Measurements from ENCODE around the gene SEC24D. TPM values are rescaled to one million over a fixed set of nuclear protein-coding genes. Genes with fewer than 3 reads are reported as not detected.

Gene SEC24D
- total and polyA plus RNA-seq, 9 of the 15 experiments (the other 6 are each of a cell fraction or from before 2014, with no cell fraction given): 7.1 to 22.5 (median 11.3) TPM

DNA sequence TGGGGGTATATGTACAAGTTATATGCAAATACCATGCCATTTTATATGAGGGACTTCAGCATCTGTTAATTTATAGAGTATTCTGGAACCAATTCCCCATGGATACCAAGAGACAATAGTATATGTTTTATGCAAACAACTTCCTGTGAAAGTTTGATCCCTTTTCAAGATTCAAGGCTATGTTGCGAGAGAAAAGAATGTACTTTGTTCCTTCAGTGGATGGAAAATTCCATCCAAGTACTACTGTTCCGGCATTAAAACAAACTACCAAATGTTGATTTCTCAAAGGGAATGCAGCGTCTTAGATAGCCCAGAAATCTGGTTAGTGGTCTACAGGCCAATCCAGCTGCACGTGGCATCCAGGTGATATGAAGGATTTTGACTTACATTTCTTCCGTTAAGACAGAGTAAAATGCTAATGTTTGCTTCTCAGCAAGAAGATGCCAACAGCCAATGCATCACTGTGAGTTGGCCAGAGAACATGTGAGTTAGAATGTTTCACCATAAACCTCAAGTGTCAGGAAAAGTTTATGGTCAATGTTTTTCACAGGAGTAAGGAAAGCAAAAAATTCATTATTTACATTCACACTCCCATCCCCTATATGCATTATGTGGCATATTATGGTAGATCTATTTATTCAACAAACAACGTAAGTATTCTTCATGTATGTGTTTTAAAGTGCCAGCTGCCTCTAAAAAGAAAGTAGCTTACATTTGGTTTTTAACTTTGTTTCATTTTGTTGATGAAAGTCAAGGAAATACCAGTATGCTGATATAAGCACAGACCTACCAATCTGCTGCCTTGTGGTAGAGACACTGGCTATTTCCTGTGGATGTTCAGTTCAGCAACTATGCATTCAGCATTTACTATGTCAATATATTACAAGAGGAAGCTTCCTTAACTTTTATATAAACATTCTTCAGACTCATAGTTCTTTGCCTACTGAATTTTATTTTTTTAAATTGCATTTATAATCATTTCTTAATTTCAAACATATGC, 106.3 kb downstream of the SEC24D start:
- FAIRE-seq (no peak), DNase-seq (ENCODE audit: extremely low read depth in 1 of 4, low spot score in 3 of 4) (no peak), ATAC-seq (no peak)
- no TSS peak for BruUV-seq (replicated peaks)
- Histone ChIP-seq H3K36me3 (ENCODE audit: control insufficient read depth, insufficient read depth, low read length) (peaks cover 44% of the 10 kb centered on the region; the same call in 2 of the 3 replicates), H4K20me1 (replicated peaks; ENCODE audit: control insufficient read depth, insufficient read depth, low read length) (no peaks in the 10 kb centered on the region), H3K4me3 (no peak overlapping the region), H3K9me1 (ENCODE audit: control insufficient read depth, insufficient read depth, low read length) (no peaks in the 10 kb centered on the region), H3K27me3 (ENCODE audit: control insufficient read depth in 2 of 2, insufficient read depth in 2 of 2, low read length in 2 of 2) (no peaks in the 10 kb centered on the region), H3K27ac (ENCODE audit: extremely low read depth, low read depth, low read length) (no peak overlapping the region), H3K4me2 (ENCODE audit: insufficient read depth, low read length) (no peak overlapping the region), H2AFZ (ENCODE audit: low read depth, low read length) (no peak overlapping the region), H3K4me1 (replicated peaks in 1 of 2; ENCODE audit: control insufficient read depth in 2 of 2, insufficient read depth in 2 of 2, low read length in 2 of 2) (no peaks in the 10 kb centered on the region), H3K9me3 (replicated peaks; ENCODE audit: control insufficient read depth, insufficient read depth, low read depth, low read length) (no peaks in the 10 kb centered on the region), H3K79me2 (ENCODE audit: control insufficient read depth, insufficient read depth, low read length) (no peaks in the 10 kb centered on the region), H3K9ac (ENCODE audit: insufficient read depth in 1 of 2, low read depth in 2 of 2, low read length in 2 of 2) (no peak overlapping the region)
- in situ Hi-C loops (cut with MboI): no loop called here
- 79% methylated on average over 6 of the region's 6 CpGs for WGBS (ENCODE audit: insufficient coverage, low coverage, missing lambda C conversion rate)
- CTCF ChIA-PET (ENCODE audit: low intra/inter-chr PET ratio): no interaction called here
- intact Hi-C loops (cut with micrococcal nuclease): no loop called here
- POLR2A ChIA-PET: no interaction called here
- no peak for TF ChIP-seq RNF2 (IDR thresholded peaks at IDR 0.05)
- no peak for TF ChIP-seq MEF2A (IDR thresholded peaks at IDR 0.05; ENCODE audit: control insufficient read depth, low read depth, low read length)
- TF ChIP-seq ZNF445 (CRISPR knock-in tag; IDR thresholded peaks at IDR 0.05; ENCODE audit: low read depth): no peak
- TF ChIP-seq, protein P1, sequence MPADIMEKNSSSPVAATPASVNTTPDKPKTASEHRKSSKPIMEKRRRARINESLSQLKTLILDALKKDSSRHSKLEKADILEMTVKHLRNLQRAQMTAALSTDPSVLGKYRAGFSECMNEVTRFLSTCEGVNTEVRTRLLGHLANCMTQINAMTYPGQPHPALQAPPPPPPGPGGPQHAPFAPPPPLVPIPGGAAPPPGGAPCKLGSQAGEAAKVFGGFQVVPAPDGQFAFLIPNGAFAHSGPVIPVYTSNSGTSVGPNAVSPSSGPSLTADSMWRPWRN (IDR thresholded peaks at IDR 0.05; ENCODE audit: low read depth): no peak
- no peak for TF ChIP-seq PTBP1 (IDR thresholded peaks at IDR 0.05; ENCODE audit: low read depth, low read length)
- no peak for TF ChIP-seq POLR2AphosphoS2 (IDR thresholded peaks at IDR 0.05; ENCODE audit: low read length)
- TF ChIP-seq, protein P2, sequence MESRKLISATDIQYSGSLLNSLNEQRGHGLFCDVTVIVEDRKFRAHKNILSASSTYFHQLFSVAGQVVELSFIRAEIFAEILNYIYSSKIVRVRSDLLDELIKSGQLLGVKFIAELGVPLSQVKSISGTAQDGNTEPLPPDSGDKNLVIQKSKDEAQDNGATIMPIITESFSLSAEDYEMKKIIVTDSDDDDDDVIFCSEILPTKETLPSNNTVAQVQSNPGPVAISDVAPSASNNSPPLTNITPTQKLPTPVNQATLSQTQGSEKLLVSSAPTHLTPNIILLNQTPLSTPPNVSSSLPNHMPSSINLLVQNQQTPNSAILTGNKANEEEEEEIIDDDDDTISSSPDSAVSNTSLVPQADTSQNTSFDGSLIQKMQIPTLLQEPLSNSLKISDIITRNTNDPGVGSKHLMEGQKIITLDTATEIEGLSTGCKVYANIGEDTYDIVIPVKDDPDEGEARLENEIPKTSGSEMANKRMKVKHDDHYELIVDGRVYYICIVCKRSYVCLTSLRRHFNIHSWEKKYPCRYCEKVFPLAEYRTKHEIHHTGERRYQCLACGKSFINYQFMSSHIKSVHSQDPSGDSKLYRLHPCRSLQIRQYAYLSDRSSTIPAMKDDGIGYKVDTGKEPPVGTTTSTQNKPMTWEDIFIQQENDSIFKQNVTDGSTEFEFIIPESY (CRISPR knock-in tag; IDR thresholded peaks at IDR 0.05): no peak
- TF ChIP-seq CEBPG (CRISPR knock-in tag; IDR thresholded peaks at IDR 0.05): no peak
- TF ChIP-seq CEBPG (tag; conservative IDR thresholded peaks at IDR 0.05 in 1 of 2, IDR thresholded peaks at IDR 0.05 in 1 of 2): no peak
- no peak for TF ChIP-seq IRF1 (CRISPR knock-in tag; IDR thresholded peaks at IDR 0.05; ENCODE audit: borderline replicate concordance)
- TF ChIP-seq ZNF24 (IDR thresholded peaks at IDR 0.05): no peak
